Right cardiac atrium (tissue), 5 donors: ENCODE results near the gene PHKG2. TPM values are rescaled to one million over a fixed set of nuclear protein-coding genes. Genes with fewer than 3 reads are reported as not detected.

Experiments
- ATAC-seq, 2 donors: fragments of 200-7000 bp; cut with Tn5 transposase; one replicate each; pipeline versions ENCODE4 v1.8.0 to v1.9.1; 2020; ENCODE audit warnings: moderate library complexity in 2 of 2, mild to moderate bottlenecking in 1 of 2
- DNase-seq, 3 donors: peaks; one replicate each; pipeline ENCODE4 v3.0.0-alpha.2; 2020
- H3K27ac ChIP-seq: one replicate; pipeline ENCODE4 v1.5.1; 2013; ENCODE audit warnings: mild to moderate bottlenecking, low read length, control low read depth, moderate library complexity
- H3K27me3 ChIP-seq: one replicate; pipeline ENCODE4 v1.6.1; 2013; ENCODE audit not compliant: control insufficient read depth, insufficient read depth
- H3K4me1 ChIP-seq: one replicate; pipeline ENCODE4 v1.6.1; 2013; ENCODE audit warnings: low read length; ENCODE audit not compliant: control insufficient read depth, insufficient read depth
- H3K4me3 ChIP-seq: one replicate; pipeline ENCODE4 v1.5.1; 2013; ENCODE audit warnings: low read length, control low read depth
- H3K9me3 ChIP-seq: one replicate; pipeline ENCODE4 v1.6.1; 2013; ENCODE audit warnings: low read length; ENCODE audit not compliant: control insufficient read depth
- WGBS: extraction: QIAGEN DNeasy Blood & Tissue Kit; methylation state at CpG from one replicate; pipeline ENCODE4 v1.1.7; 2013; 5-methylcytosine and 5-hydroxymethylcytosine counted together
- intact Hi-C, 4 donors: fragments of 100-400 bp; cut with DNase I; formaldehyde crosslinking; loops; one replicate each; pipeline versions ENCODE4 v1.11.0 to v1.14.0; 2022 to 2023
- polyA plus RNA-seq: library from polyadenylated mRNA; stranded (reverse); fragments of 200-250 nt; gene quantifications from one replicate; pipeline ENCODE4 v1.2.3, GENCODE V29; 2013
- total RNA-seq, 4 donors: library from RNA; stranded (reverse); fragmentation: NEBNext Ultra II Directional; extraction: Animal tissue kit (Norgen Biotek cat#: 25700); gene quantifications; one replicate each; pipeline ENCODE4 v1.2.1, GENCODE V29; 2021
- donor health status: healthy with polysubstance abuse.
- donor health status: DM: no; HTN: yes; CAD: no.
- donor health status: DM: no; HTN: no; CAD: no.
- donor health status: DM: no; HTN: yes; CAD: no; lungs with severe emphysema.
- donor health status: DM: yes; HTN: yes; CAD: no.

Gene PHKG2
- total and polyA plus RNA-seq, 5 donors = 17.3 to 23.6 (median 19.2) TPM

- Histone ChIP-seq H3K27ac (peak overlapping the region; percentile 32), H3K27me3 (no peaks in the 10 kb centered on the region), H3K9me3 (no peaks in the 10 kb centered on the region), H3K4me1 (peaks cover 7% of the 10 kb centered on the region), H3K4me3 (no peak overlapping the region)
- intact Hi-C loops = loop anchor here in 1 of 4 donors (10.0 kb wide), 1 partner anchor 109 kb away; the partner anchor contains the start of genes BCL7C and CTF1
- ATAC-seq (peak in 1 of 2 donors; percentile 1), DNase-seq (peak in 1 of 3 donors; percentile 36)
- 68% methylated on average over 7 of the region's 7 CpGs for WGBS
These were observed 37.2 kb downstream of the PHKG2 start for GRCh38 chr16:30785126-30786106.

GRCh38 chr16:30786115-30786935 is 38.1 kb downstream of the PHKG2 start:
- Histone ChIP-seq H3K4me1 (peaks cover 7% of the 10 kb centered on the region), H3K27ac (peak overlapping the region; percentile 81), H3K27me3 (no peaks in the 10 kb centered on the region), H3K4me3 (peak overlapping the region; percentile 98), H3K9me3 (no peaks in the 10 kb centered on the region)
- intact Hi-C loops = loop anchor here in 1 of 4 donors (10.0 kb wide), 1 partner anchor 108 kb away; the partner anchor contains the start of genes BCL7C and CTF1
- 5% methylated on average over 57 of the region's 57 CpGs for WGBS
- ATAC-seq = peak; percentile 56 to 64
- DNase-seq = peak; percentile 41 to 83 (median 76)

GRCh38 chr16:30786936-30787612 is 38.8 kb downstream of the PHKG2 start, which contains the start of gene ZNF629:
Gene ZNF629, minus strand, starts transcription at chr16:30787205. Its CDS starts 2,723 bp downstream, at chr16:30784482.
- Histone ChIP-seq H3K4me3 (peak within 1 kb of the TSS; percentile 98), H3K9me3 (no peaks in the 10 kb centered on the region), H3K27me3 (no peaks in the 10 kb centered on the region), H3K4me1 (peaks cover 7% of the 10 kb centered on the region), H3K27ac (peak within 1 kb of the TSS; percentile 81)
- 1% methylated on average over 37 of the region's 37 CpGs for WGBS
- DNase-seq (peak; percentile 78 to 89 (median 88)), ATAC-seq (peak; percentile 84 to 86)
- intact Hi-C loops = loop anchor here in 1 of 4 donors (10.0 kb wide), 1 partner anchor 108 kb away; the partner anchor contains the start of genes BCL7C and CTF1

GRCh38 chr16:30787613-30788378 is 39.6 kb downstream of the PHKG2 start:
- Histone ChIP-seq H3K27me3 (no peaks in the 10 kb centered on the region), H3K4me1 (peaks cover 7% of the 10 kb centered on the region), H3K9me3 (no peaks in the 10 kb centered on the region), H3K4me3 (peak overlapping the region; percentile 98), H3K27ac (peak overlapping the region; percentile 81)
- intact Hi-C loops = loop anchor here in 1 of 4 donors (10.0 kb wide), 1 partner anchor 107 kb away; the partner anchor contains the start of genes BCL7C and CTF1
- WGBS = 36% methylated on average over 11 of the region's 11 CpGs
- ATAC-seq (no peak), DNase-seq (peak in 1 of 3 donors; percentile 21)

- H3K4me1 ChIP-seq = no peaks in the 10 kb centered on the region
- H3K4me3 ChIP-seq = no peak overlapping the region
- intact Hi-C loops = no loop called here
- H3K9me3 ChIP-seq = no peaks in the 10 kb centered on the region
- no peak overlapping the region for H3K27ac ChIP-seq
- DNase-seq (peak in 1 of 3 donors; percentile 21), ATAC-seq (no peak)
- no peaks in the 10 kb centered on the region for H3K27me3 ChIP-seq
- 84% methylated on average over 7 of the region's 7 CpGs for WGBS
These were observed 45.4 kb downstream of the PHKG2 start for GRCh38 chr16:30793508-30794069.

GRCh38 chr16:30794634-30795033 is 46.4 kb downstream of the PHKG2 start:
- WGBS = 84% methylated on average over 3 of the region's 3 CpGs
- intact Hi-C loops = no loop called here

GRCh38 chr16:30797670-30798309 is 49.6 kb downstream of the PHKG2 start:
- Histone ChIP-seq H3K4me1 (no peaks in the 10 kb centered on the region), H3K9me3 (no peaks in the 10 kb centered on the region), H3K4me3 (no peak overlapping the region), H3K27ac (no peak overlapping the region), H3K27me3 (no peaks in the 10 kb centered on the region)
- DNase-seq (peak in 1 of 3 donors; percentile 4), ATAC-seq (no peak)
- intact Hi-C loops = no loop called here
- WGBS = 74% methylated on average over 8 of the region's 8 CpGs

More at GRCh38 chr16:30794634-30795033, 46.4 kb downstream of the PHKG2 start:
- no peaks in the 10 kb centered on the region for H3K27me3 ChIP-seq
- ATAC-seq (no peak), DNase-seq (no peak)
- no peaks in the 10 kb centered on the region for H3K9me3 ChIP-seq
- no peaks in the 10 kb centered on the region for H3K4me1 ChIP-seq
- no peak overlapping the region for H3K27ac ChIP-seq
- no peak overlapping the region for H3K4me3 ChIP-seq
